SJSA1 (cell line): ENCODE results near the gene KIF3B. TPM values are rescaled to one million over a fixed set of nuclear protein-coding genes. Genes with fewer than 3 reads are reported as not detected.
"Not testable (repeated sequence)": the region's sequence is repeated elsewhere in the genome, so short reads cannot be mapped to it uniquely, and the experiment has no call there.

Experiments used
- DNase-seq, 2 experiments: peaks; one replicate each; pipeline ENCODE4 v3.0.0-alpha.2; 2015 to 2020; ENCODE audit warnings: low spot score in 2 of 2, low read depth in 1 of 2
- H3K27ac ChIP-seq: fragments of 250-450 bp; sonication (Bioruptor Pico); 2 replicates; pipeline ENCODE4 v1.5.1; 2020; ENCODE audit warnings: mild to moderate bottlenecking, moderate library complexity
- H3K27me3 ChIP-seq: fragments of 250-450 bp; sonication (Bioruptor Pico); replicated peaks from 2 replicates; pipeline ENCODE4 v1.5.1; 2020; ENCODE audit warnings: mild to moderate bottlenecking, moderate library complexity
- H3K36me3 ChIP-seq: fragments of 250-450 bp; sonication (Bioruptor Pico); 2 replicates; pipeline ENCODE4 v1.5.1; 2020; ENCODE audit warnings: mild to moderate bottlenecking
- H3K4me1 ChIP-seq: fragments of 250-450 bp; sonication (Bioruptor Pico); replicated peaks from 2 replicates; pipeline ENCODE4 v1.6.1; 2021; ENCODE audit warnings: mild to moderate bottlenecking
- H3K4me3 ChIP-seq: fragments of 250-450 bp; sonication (Bioruptor Pico); 2 replicates; pipeline ENCODE4 v1.5.1; 2020; ENCODE audit warnings: mild to moderate bottlenecking
- H3K9me3 ChIP-seq: fragments of 250-450 bp; sonication (Bioruptor Pico); replicated peaks from 2 replicates; pipeline ENCODE4 v1.5.1; 2020; ENCODE audit warnings: mild to moderate bottlenecking
- total RNA-seq: library from RNA; depleted of rRNA; stranded (reverse); fragments of >200 nt; shearing (Covaris generic); gene quantifications from 2 replicates; pipeline ENCODE4 v1.2.3, GENCODE V29; 2014

KIF3B gene
- total RNA-seq, 1 experiment from 2014 or later, result 15.7 TPM

DNA sequence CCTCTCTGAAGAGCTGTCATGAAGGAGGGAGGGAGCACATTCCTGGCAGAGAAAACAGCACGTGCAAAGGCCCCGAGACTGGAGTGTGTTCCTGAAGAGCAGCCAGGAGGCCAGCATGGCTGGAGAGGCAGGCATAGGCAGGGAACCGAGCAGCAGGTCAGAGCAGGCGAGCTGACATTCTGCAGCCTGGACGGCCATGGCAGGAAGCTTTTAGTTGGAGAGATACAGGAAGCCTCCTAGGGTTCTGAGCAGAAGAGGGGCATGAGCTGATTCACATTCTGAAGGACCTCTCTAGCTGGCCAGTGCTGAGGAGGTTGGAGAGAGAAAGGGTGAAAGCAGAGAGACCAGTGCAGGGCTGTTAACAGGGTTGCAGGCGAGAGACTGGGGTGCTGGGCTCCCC, 40.0 kb upstream of the KIF3B start:
- H3K9me3 ChIP-seq, result no peaks in the 10 kb centered on the region
- DNase-seq, result no peak
- H3K27ac ChIP-seq, result no peak overlapping the region
- no peaks in the 10 kb centered on the region for H3K4me1 ChIP-seq
- H3K36me3 ChIP-seq, result peaks cover 35% of the 10 kb centered on the region
- no peak overlapping the region for H3K4me3 ChIP-seq
- H3K27me3 ChIP-seq, result no peaks in the 10 kb centered on the region

DNA sequence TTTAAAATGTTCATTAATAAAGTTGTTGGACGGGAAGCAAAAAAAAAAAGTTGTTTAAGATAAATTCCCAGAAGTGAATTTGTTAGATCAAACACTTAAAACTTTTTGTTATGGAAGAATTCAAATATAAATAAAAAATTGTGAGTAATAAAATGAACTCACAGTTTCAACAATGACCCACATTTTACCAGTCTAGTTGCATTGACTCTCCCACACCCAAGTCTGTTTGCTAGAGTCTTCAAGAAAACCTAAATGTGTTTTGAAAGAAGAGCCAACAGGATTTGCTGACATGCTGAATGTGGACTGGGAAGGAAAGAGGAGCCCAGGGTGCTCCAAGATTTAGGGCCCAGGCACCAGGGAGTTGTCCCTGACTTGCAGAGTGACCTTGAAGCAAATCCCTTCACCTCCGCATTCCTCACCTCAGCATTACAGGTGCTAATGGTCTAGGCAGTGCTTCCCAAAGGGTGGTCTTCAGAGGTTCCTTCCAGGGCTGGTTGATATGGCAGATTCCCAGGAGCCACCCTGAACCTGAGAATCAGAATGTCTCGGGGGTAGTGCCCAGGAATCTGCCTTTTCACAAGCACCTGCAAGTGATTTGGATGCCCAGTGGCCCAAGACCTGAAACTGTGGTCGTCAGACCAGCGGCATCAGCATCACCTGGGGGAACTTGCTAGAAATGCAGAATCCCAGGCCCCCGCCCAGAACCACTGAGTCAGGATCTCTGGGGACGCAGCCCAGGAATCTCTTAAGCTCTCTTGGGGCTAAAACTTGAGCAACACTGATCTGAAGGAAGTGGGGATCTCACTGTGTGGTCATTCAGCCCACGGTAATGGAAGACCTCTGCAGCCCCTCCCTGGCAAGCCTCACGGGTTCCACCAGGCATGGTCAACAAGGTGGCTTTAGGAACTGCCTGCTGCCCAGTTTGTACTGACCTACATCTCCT, 38.7 kb upstream of the KIF3B start:
- Histone ChIP-seq H3K4me1 (no peaks in the 10 kb centered on the region), H3K36me3 (peaks cover 22% of the 10 kb centered on the region), H3K27me3 (no peaks in the 10 kb centered on the region), H3K27ac (no peak overlapping the region), H3K9me3 (no peaks in the 10 kb centered on the region), H3K4me3 (no peak overlapping the region)
- no peak for DNase-seq

DNA sequence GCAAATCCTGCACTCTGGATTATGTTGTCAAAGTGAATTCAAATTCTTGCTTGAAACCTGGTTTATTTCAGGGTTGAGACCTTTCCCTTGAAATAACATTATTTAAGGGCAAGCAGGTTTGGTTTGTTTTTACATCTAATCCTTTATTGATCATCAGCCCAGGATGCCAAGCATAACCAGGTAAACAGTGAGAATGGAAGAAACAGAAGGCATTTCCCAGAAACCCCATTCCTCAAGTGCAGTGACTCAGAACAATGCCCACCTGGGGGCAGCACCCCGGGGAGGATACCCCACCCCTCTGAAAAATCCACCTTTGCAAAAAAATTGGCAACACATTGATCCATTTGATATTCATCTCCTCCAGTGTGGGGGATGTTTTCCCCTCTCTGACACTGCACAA, 37.2 kb upstream of the KIF3B start:
- Histone ChIP-seq H3K4me3 (no peak overlapping the region), H3K36me3 (peaks cover 10% of the 10 kb centered on the region), H3K27ac (no peak overlapping the region), H3K27me3 (no peaks in the 10 kb centered on the region), H3K9me3 (no peaks in the 10 kb centered on the region), H3K4me1 (no peaks in the 10 kb centered on the region)
- DNase-seq, result no peak

DNA sequence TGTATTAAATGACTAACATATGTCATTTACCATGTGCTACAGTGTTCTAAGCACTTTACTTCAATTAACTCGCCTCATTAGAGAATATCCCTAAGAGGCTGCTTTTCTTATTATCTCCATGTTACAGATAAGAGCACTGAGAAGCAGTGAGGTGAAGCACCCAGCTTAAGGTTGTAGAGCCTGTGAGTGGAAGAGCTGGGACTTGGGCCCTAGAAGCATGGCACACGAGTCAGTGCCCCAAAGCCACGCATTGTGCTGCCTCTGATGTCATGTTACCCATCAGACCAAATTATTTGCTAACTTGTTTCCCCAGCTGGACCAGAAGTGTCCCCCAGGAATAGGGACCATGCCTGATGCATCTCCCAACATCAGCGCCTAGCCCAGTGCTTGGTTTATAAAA, 35.6 kb upstream of the KIF3B start:
- Histone ChIP-seq H3K36me3 (no peaks in the 10 kb centered on the region), H3K4me3 (no peak overlapping the region), H3K27me3 (no peaks in the 10 kb centered on the region), H3K9me3 (no peaks in the 10 kb centered on the region), H3K4me1 (no peaks in the 10 kb centered on the region), H3K27ac (no peak overlapping the region)
- no peak for DNase-seq

DNA sequence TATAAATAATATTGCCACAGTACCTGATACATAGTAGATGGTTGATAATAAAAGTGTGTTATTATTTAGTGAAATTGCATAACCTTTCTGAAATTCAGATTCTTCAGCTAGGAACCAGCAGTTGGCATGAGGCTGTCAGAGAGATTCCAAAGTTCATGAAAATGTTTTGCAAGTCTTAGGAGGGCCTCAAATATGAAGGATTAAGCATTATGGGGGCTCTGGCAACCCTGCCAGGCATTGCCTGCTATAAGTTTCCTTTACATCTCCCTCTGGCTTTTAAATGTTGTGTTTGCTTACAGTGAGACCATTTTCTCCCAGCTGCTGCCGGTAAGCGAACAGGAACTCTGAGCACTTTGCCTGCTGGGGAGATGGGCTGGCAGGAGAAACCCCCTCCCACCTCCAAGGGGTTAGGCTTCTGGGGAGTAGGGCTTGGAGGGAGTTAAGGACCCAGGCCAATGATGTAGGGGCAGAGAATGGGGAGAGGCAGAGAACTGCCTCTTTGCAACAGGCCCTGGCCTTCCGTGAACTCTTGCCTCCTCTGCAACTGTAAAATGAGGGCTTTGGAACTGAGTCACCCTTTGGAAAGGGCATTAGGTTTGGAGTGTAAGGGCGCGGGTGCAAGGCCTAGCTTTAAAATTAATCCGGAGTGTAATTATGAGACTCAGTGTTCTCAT, 33.2 kb upstream of the KIF3B start:
- Histone ChIP-seq H3K9me3 (no peaks in the 10 kb centered on the region), H3K27ac (no peak overlapping the region), H3K27me3 (no peaks in the 10 kb centered on the region), H3K36me3 (no peaks in the 10 kb centered on the region), H3K4me3 (no peak overlapping the region), H3K4me1 (no peaks in the 10 kb centered on the region)
- no peak for DNase-seq

DNA sequence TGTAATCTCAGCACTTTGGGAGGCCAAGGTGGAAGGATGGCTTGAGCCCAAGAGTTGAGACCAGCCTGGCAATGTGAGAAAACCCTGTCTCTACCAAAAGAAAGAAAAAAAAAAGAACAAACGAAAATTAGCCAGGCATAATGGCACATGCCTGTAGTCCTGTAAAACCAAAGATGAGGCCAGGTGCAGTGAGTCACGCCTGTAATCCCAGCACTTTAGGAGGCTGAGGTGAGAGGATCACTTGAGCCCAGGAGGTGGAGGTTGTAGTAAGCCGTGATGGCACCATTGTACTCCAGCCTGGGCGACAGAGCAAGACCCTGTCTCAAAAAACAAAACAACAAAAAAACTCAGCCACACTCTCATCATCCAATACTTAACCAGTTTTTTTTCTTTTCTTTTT, 32.5 kb upstream of the KIF3B start:
- Histone ChIP-seq H3K27me3 (no peaks in the 10 kb centered on the region), H3K9me3 (no peaks in the 10 kb centered on the region), H3K27ac (no peak overlapping the region), H3K36me3 (no peaks in the 10 kb centered on the region), H3K4me1 (no peaks in the 10 kb centered on the region), H3K4me3 (no peak overlapping the region)
- DNase-seq, result no peak

DNA sequence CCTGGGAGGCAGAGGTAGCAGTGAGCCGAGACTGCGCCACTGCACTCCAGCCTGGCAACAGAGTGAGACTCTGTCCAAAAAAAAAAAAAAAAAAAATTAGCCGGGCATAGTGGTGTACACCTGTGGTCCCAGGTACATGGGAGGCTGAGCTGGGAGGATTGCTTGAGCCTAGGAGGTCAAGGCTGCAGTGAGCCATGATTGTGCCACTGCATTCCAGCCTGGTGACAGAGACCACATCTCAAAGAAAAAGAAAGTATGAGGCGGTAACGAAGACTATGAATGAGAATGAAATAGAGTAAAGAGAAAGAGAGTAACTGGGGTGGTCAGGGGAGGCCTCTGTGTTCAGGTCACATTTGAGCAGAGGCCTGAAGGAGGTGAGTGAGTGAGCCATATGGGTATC, 31.2 kb upstream of the KIF3B start:
- H3K27me3 ChIP-seq, H3K4me3 ChIP-seq, H3K36me3 ChIP-seq, H3K9me3 ChIP-seq, H3K4me1 ChIP-seq, DNase-seq, H3K27ac ChIP-seq: not testable (repeated sequence)

DNA sequence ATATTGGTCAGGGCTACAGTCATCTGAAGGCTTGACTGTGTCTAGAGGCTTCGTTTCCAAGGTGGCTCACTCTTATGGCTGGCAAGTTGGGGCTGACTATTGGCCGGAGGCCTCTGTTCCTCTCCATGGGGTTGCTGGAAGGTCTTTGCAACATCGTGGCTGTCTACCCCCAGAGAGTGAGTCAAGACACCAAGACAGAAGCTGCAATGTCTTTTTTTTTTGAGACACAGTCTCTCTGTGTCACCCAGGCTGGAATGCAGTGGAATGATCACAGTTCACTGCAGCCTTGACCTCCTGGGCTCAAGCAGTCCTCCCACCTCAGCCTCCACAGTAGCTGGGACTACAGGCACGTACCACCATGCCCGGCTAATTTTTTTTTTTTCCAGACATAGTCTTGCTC, 29.4 kb upstream of the KIF3B start:
- Histone ChIP-seq H3K9me3 (no peaks in the 10 kb centered on the region), H3K4me1 (no peaks in the 10 kb centered on the region), H3K4me3 (no peak overlapping the region), H3K27me3 (no peaks in the 10 kb centered on the region), H3K36me3 (no peaks in the 10 kb centered on the region), H3K27ac (no peak overlapping the region)
- no peak for DNase-seq

DNA sequence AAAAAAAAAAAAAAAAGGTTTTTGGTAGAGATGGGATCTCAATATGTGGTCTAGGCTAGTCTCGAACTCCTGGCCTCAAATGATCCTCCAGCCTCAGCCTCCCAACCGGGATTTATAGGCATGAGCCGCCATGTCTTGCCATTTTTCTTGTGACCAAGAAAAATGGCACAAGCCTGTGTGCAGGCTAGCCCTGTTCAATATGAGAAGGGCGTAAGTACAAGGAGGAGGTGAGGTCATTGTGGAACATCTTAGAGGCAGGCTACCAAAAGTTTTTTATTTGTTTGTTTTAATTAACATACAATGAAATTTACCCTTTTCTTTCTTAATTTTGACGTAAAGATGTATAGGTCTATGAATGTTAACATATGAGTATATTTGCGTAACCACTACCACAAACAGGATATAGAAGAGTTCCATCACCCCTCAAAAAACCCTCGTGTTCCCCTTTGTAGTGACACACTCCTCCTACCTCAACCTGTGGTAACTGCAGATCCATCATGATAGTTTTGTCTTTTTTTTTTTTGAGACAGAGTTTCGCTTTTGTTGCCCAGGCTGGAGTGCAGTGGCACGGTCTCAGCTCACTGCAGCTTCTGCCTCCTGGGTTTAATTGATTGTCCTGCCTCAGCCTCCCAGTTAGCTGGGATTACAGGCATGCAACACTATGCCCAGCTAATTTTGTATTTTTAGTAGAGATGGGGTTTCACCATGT, 28.3 kb upstream of the KIF3B start:
- no peaks in the 10 kb centered on the region for H3K9me3 ChIP-seq
- no peaks in the 10 kb centered on the region for H3K4me1 ChIP-seq
- H3K36me3 ChIP-seq, result no peaks in the 10 kb centered on the region

DNA sequence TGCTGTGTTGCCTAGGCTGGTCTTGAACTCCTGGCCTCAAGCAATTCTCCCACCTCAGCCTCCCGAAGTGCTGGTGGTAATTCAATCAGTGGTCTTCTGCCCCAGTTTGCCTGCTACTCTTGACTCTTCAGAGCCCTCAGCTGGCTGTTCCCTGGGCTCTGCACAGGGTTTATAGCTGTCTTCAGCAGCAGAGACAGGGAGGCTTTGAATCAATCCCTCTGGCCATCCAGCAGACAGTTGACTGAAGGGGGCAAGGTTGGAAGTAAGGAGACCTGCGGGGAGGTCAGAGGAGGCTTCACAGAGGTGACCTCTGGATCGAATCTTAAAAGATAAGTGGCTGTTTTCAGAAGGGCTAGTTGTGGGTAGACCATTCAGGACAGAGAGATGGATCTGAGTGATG, 26.0 kb upstream of the KIF3B start:
- H3K27ac ChIP-seq, result no peak overlapping the region
- no peak for DNase-seq

More for the DNA sequence above, 28.3 kb upstream of the KIF3B start:
- Histone ChIP-seq H3K27ac (no peak overlapping the region), H3K27me3 (no peaks in the 10 kb centered on the region), H3K4me3 (no peak overlapping the region)
- no peak for DNase-seq

DNA sequence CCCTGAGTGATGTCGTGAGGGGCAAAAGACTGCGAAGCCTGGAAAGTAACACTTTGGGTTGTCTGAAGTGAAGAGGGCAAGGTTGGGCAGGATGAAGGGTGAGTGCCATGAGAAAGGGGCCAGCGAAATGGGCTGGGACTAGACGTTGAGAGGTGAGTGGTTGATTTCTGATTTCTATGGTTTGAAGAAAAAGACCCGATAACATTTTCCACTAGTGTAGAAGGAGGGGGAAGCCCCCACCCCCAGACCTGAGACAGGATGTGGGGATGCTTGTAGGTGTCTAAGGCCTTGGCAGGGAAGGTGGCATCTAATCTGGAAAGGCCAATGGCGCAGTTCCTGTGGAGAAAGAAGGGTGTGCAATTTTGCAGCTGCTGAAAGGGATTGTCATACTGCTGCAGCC, 25.3 kb upstream of the KIF3B start:
- no peaks in the 10 kb centered on the region for H3K27me3 ChIP-seq
- H3K4me3 ChIP-seq, result no peak overlapping the region
- H3K9me3 ChIP-seq, result no peaks in the 10 kb centered on the region
- no peak for DNase-seq
- H3K27ac ChIP-seq, result no peak overlapping the region
- H3K36me3 ChIP-seq, result no peaks in the 10 kb centered on the region
- peaks cover 9% of the 10 kb centered on the region for H3K4me1 ChIP-seq

More for the DNA sequence above, 26.0 kb upstream of the KIF3B start:
- Histone ChIP-seq H3K36me3 (no peaks in the 10 kb centered on the region), H3K4me3 (no peak overlapping the region), H3K9me3 (no peaks in the 10 kb centered on the region), H3K27me3 (no peaks in the 10 kb centered on the region), H3K4me1 (peaks cover 9% of the 10 kb centered on the region)

DNA sequence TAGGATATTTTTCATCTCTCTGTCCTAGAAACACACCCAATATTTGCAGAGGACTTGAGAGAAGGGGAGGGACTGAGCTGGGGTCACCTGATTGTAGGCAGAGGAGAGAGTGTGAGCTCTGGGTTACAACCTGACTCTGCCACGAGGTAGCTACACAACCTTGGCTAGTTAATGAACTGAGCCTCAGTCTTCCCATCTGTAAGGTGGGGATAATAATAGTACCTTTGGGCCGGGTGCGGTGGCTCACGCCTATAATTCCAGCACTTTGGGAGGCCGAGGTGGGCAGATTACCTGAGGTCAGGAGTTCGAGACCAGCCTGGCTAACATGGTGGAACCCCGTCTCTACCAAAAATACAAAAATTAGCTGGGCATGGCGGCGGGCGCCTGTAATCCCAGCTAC, 16.5 kb upstream of the KIF3B start:
- DNase-seq, H3K36me3 ChIP-seq, H3K4me3 ChIP-seq, H3K27me3 ChIP-seq, H3K9me3 ChIP-seq, H3K4me1 ChIP-seq, H3K27ac ChIP-seq: not testable (repeated sequence)

DNA sequence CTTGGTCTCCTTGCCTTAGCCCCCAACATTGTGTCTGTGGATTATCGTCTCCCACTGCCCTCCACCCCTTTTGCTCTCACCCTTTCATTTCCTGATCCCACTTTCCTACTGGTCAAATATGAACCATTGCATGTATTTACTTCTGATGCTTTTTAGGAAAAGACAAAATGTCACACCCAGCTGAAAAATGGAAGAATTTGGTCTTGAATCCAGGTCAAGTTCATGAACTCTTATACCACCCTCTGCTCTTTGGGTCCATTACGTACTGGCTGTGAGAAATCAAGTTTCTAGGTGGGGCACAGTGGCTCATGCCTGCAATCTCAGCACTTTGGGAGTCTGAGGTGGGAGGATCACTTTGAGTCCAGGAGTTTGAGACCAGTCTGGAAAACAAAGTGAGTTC, 15.8 kb upstream of the KIF3B start:
- no peak for DNase-seq
- H3K27ac ChIP-seq, result no peak overlapping the region
- no peak overlapping the region for H3K4me3 ChIP-seq
- no peaks in the 10 kb centered on the region for H3K9me3 ChIP-seq
- no peaks in the 10 kb centered on the region for H3K36me3 ChIP-seq
- H3K4me1 ChIP-seq, result no peaks in the 10 kb centered on the region
- H3K27me3 ChIP-seq, result no peaks in the 10 kb centered on the region

DNA sequence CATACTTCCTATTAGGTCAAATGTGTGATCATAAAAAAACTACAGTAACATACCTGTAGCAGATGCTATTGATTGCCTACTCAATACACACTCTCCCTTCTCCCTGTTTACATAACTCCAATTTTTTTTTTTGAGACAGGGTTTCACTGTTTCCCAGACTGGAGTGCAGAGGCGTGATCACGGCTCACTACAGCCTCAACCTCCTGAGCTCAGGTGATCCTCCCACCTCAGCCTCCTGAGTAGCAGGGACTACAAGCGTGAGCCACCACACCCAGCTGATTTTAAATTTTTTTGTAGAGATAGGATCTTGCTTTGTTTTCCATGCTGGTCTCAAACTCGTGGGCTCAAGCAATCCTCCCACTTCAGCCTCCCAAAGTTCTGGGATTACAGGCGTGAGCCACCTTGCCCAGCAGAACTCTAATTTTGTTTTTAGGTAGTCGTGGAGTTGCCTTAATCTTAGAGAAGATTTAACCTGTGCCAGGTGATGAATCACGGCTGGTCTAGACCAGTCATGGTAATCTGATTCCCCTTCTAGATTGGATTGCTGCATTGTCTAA, 14.0 kb upstream of the KIF3B start:
- Histone ChIP-seq H3K9me3 (no peaks in the 10 kb centered on the region), H3K27ac (no peak overlapping the region), H3K4me3 (no peak overlapping the region), H3K27me3 (no peaks in the 10 kb centered on the region), H3K36me3 (no peaks in the 10 kb centered on the region), H3K4me1 (no peaks in the 10 kb centered on the region)
- no peak for DNase-seq
